NCI-H345 treated with DMSO at 0.1 percent for 48 hours (cell line): ENCODE results near the gene RNU2-63P.
A peak's percentile ranks its signal among the peaks of the same experiment; 100 is the strongest.
"Not testable (repeated sequence)": the region's sequence is repeated elsewhere in the genome, so short reads cannot be mapped to it uniquely, and the experiment has no call there.

Experiments
- DNase-seq: peaks from one replicate; lab custom pipeline; 2025; ENCODE audit not compliant: unreplicated experiment; lab: John Stamatoyannopoulos, UW

The RNU2-63P gene

DNA sequence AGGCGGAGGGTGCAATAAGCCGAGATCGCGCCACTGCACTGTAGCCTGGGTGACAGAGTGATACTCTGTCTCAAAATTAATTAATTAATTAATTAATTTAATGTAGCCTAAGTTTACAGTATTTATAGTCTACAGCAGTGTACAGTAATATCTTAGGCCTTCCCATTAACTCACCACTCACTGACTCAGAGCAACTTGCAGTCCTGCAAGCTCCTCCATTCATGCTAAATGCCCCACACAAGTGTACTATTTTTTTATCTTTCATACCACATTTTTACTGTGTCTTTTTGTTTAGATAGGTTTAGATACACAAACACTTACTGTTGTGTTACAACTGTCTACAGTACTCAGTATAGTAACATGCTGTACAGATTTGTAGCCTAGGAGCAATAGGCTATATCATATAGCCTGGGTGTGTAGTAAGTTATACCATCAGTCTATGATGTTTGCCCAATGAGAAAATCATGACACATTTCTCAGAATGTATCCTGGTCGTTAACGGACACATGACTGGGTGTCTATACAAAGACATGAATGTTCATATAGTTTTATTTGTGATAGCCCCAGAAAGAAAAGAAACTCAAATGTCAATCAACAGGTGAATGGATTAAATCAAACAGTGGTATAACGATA, 15.8 kb upstream of the RNU2-63P start:
- DNase-seq: no peak

DNA sequence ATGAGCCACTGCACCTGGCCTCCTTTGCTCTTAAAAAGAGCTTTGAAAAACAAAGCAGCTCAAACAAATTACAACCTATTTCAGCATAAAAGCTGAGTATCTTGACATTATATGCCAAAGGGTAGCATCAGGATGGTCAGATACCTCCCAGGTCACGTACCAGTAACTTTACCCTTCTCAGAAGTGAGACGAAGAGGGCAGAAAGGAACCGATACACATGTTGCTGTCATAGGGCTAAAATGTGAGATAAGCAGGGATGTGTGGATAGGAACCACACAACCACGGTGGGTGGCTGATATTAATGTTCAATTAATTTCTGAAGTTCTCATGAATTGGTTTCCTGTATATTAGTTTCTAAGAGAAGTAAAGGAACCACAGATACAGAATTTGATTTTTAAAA, 12.6 kb upstream of the RNU2-63P start:
- no peak for DNase-seq

DNA sequence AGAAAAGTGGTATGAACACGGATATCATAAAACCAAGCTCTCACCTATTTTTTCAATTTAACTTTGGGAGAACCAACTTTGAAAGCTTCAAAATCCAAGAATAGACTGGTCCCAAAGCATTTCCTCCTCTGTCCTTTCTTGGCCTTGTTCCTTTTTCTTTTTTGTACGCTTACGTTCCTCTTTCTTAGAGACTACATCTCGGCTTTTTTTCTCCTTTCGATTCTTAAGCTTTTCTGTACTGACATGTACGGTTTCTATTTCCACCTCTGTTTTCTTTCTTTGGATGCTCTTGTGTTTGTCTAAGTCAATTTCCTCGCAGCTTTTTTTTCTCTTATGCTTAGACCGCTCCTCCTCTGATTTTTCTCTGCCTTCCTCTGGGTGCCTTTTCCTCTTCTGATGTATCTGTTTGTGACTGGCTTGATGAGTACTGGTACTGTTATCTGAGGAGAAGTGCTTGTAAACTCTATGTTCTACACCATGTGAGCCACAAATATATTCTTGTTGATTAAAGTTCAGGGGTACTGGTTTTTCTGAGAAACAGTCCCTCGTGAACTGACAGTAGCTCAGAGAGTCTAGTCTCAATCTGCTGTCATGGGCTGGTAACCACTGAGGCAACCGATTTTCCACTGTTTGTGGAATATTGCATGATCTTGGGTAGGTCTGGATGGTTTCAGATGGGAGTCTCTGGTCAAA, 11.5 kb upstream of the RNU2-63P start:
- DNase-seq: no peak

GRCh38 chr2:88024509-88024908, 8.2 kb upstream of the RNU2-63P start:
- no peak for DNase-seq

GRCh38 chr2:88022669-88022921, 6.2 kb upstream of the RNU2-63P start:
- DNase-seq: no peak

- DNase-seq: no peak
Measured at GRCh38 chr2:88019985-88020384, 3.6 kb upstream of the RNU2-63P start.

- DNase-seq: no peak
Measured at GRCh38 chr2:88018909-88019308, 2.6 kb upstream of the RNU2-63P start.

DNA sequence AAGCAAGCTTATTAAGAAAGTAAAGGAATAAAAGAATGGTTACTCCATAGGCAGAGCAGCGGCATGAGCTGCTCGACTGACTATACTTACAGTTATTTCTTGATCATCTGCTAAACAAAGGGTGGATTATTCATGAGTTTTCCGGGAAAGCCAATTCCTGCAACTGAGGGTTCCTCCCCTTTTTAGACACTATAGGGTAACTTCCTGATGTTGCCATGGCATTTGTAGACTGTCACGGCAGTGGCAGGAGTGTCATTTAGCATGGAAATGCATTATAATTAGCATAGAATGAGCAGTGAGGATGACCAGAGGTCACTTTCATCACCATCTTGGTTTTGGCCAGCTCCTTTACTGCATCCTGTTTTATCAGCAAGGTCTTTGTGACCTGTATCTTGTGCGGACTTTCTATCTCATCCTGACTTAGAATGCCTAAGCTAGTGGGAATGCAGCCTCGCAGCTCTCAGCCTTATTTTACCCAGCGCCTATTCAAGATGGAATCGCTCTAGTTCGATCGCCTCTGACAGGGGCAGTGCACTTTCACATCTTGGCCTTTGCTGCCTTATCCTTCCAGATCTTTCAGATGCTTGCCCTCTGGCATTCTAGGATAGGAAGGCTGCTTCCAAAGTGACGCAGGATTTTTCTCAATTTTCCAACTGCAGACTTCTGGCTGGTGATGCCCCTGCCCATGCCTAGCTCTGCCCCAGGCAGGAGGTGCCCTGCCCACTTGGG, 1.9 kb upstream of the RNU2-63P start:
- DNase-seq: not testable (repeated sequence)

- DNase-seq: not testable (repeated sequence)
Measured at GRCh38 chr2:88017780-88018038, 1.4 kb upstream of the RNU2-63P start.

GRCh38 chr2:88016960-88017779, 823 bp upstream of the RNU2-63P start:
- peak; percentile 44 for DNase-seq

DNA sequence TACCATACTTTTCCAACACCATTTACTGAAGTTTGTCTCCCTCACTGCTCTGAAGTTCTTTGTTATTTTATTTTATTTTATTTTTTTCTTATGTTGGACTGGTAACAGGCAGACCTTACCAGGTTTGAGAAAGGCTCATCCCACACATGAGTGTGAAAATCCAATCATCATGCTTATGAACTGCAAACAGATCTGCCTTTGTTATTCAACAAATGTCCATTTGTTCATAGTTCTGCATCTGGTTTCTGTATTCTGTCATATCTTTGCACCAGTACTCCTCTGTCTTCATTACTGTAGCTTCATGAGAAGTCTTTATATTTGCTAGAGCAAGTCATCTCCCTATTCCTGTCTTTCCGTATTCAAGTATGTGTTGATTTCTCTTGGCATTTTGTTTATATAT, 5.3 kb downstream of the RNU2-63P start:
- DNase-seq: no peak

DNA sequence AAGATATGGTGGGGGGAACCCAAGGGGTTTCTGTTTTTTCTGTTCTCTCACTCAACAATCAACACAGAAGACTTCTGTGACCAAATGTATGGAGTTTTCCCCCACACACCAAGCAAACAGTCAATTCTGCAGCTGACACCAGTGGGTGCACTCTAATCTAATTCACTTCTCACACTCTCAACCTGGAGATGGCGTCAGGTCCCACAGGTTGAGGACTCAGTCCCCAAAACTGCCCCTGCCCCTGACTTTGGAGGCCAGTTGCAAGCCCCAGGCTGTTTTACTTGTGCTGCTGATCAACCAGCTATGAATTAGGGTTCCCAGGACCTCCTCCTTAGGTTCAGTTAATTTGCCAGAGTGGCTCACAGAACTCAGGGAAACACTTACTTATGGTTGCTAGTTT, 6.2 kb downstream of the RNU2-63P start:
- no peak for DNase-seq

- DNase-seq: no peak
Measured at GRCh38 chr2:88006912-88007439, 9.4 kb downstream of the RNU2-63P start.

DNA sequence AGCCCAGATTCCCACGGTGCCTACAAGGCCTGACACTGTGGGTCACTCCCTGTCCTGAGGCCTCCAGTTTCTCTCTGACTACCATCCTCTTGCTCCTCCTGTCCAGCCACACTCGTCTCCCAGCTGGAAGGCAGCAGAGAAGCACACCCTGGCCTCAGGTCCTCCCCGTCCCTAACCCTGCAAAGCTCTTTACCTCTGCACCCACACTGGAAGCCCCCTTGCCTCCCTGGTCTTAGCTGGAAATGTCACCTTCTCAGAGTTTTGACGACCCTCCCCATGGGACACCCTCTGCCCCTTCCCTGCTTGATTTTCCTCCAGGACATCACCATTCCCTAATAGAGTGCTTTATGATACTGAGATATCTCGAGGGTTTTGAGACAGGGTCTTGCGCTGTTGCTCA, 10.6 kb downstream of the RNU2-63P start:
- no peak for DNase-seq

GRCh38 chr2:88003074-88003755, 13.1 kb downstream of the RNU2-63P start:
- DNase-seq: no peak

DNA sequence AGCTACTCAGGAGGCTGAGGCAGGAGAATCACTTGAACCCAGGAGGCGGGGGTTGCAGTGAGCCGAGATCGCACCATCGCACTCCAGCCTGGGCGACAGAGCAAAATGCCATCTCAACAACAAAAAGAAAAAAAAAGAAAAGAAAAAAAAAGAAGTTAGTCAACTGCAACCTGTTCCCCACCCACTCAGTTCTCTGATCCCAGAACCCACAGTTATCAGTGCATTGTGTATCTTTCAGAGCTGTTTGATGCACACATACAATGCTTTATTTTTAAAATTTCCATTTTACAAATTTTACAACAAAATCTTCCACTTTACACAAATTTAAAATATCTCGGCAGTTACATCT, 14.0 kb downstream of the RNU2-63P start:
- DNase-seq: no peak

DNA sequence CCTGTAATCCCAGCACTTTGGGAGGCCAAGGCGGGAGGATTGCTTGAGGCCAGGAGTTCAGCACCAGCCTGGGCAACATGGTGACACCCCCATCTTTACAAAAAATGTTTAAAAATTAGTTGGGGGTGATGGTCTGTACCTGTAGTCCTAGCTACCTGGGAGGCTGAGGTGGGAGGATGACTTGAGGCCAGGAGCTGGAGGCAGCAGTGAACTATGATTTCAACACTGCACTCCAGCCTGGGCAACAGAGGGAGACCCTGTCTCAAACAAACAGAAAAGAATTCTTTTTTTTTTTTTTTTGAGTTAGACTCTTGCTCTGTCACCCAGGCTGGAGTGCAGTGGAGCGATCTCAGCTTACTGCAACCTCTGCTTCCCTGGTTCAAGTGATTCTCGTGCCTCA, 15.9 kb downstream of the RNU2-63P start:
- not testable (repeated sequence) for DNase-seq

GRCh38 chr2:87996570-87996969, 19.8 kb downstream of the RNU2-63P start:
- DNase-seq: no peak

- DNase-seq: no peak
Measured at GRCh38 chr2:87995756-87996155, 20.6 kb downstream of the RNU2-63P start.

- not testable (repeated sequence) for DNase-seq
Measured at GRCh38 chr2:87994304-87994850, 22.0 kb downstream of the RNU2-63P start.

DNA sequence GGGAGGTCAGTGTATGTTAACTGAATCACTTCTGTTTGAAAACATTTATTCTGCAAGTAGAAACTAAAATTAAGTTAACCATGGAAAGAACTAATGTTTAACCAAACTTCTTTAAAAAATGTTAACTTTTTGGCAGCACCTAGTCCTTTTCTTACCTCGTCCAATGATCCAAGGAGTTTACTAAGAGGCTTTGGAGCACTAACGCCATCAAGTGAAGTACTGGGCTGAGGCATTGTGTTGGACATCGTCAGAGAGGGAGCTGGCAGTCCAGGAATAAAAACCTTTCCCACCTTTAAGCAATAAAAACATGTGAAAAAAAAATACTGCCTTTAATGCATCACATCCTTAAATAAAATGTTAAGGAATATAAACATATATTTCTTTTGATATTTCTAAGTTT, 23.8 kb downstream of the RNU2-63P start:
- not testable (repeated sequence) for DNase-seq
